NT2/D1 (cell line): Measurements from ENCODE around the gene NPTX2.

Source experiments
- SUZ12 ChIP-seq: IDR thresholded peaks from 2 replicates; pipeline ENCODE4 v1.6.1; 2011; ENCODE audit not compliant: insufficient read length, insufficient read depth; ENCODE audit errors: extremely low read depth
- ZNF274 ChIP-seq: IDR thresholded peaks from 2 replicates; pipeline ENCODE4 v1.6.1; 2011; ENCODE audit warnings: mild to moderate bottlenecking, low read depth, low read length

- no peak for TF ChIP-seq ZNF274
- no peak for TF ChIP-seq SUZ12
Measured at GRCh38 chr7:98646465-98646864, 29.4 kb downstream of the NPTX2 start.
